Activated CD8-positive, alpha-beta memory T cell treated with anti-CD3 and anti-CD28 coated beads for 1 hour (primary cell): ENCODE results near the gene MXI1.
A peak's percentile ranks its signal among the peaks of the same experiment; 100 is the strongest.

ENCODE experiments used
- DNase-seq, 2 donors: peaks; one replicate each; pipeline ENCODE4 v3.0.0-alpha.2; 2020; ENCODE audit warnings: low read depth in 1 of 2; ENCODE audit errors: extremely low read depth in 1 of 2

MXI1 gene

DNA sequence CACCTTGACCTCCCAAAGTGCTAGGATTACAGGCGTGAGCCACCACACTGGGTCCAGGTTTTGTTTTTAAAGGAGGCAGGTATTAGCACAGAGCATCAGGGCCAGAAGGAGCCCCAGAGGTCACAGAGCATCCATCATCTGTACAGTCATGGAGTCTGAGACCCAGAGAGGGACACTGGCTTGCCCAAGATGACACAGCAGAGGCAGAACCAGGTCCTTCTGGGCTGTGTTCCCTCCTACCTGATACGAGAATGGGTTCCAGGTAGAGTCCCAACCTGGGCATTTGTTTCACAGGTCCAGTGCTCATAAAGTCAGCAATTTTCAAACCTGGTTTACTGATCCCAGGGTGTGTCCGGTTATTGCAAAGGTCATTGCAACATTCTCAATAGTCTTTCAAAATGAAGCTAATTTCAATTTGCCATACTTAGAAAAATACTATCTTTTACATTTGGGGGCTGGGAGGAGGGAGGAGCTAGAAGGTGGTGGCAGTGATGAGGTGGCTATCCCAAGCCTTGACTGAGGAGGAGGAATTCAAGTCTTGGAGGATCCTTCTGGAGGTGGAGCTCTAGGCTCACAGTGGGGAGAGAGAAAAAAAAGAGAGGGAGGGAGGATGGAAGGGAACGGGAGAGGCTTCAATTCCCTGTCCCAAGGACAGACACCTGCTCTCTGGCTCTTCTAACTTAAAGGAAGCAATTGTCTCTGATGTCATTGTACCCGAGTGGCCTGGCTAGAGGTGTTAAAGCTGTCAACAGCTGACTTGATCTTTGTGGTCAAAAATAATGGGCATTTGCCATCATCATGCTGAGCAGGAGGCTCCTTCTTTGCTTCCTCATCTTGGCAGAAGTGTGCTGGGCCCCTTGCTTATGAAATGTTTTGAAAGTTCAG, 8.1 kb downstream of the MXI1 start:
- DNase-seq: no peak

- no peak for DNase-seq
These were observed 8.8 kb downstream of the MXI1 start for GRCh38 chr10:110216240-110216639.

DNA sequence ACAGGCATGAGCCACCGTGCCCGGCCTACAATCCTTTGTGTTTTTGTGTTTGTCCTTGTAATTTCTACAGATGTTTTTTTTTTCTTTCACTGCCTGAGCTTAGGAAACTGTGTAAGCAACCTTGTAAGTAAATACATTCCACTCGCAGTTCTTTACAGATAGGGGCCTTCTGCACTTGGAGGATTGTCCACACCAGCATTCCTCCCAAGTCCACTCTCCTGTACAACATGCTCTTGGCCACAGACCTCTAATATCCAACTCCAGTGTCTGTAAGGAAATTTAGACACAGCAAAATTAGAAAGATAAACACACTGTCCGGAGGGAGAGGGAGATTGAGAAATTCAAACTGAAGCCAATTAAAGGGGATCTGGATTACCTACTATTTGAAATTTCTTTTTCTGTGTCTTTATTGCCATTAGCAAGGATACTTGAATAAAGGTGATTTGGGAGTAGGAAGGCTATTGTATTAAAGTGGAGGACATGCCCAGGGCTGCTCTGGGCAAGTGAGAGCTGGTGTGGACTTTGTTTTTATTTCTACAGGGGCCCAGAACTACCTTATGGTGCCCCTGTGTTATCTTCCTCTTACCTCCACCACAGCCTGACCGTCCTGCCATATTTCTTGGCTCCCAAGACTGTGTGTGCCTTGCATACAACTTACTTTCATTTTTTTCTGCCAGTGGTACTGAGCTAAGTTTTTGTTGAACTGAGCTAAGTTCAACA, 9.7 kb downstream of the MXI1 start:
- DNase-seq: no peak

GRCh38 chr10:110217662-110218008, 10.2 kb downstream of the MXI1 start:
- no peak for DNase-seq

- DNase-seq: no peak
These were observed 11.2 kb downstream of the MXI1 start for GRCh38 chr10:110218632-110219031.

DNA sequence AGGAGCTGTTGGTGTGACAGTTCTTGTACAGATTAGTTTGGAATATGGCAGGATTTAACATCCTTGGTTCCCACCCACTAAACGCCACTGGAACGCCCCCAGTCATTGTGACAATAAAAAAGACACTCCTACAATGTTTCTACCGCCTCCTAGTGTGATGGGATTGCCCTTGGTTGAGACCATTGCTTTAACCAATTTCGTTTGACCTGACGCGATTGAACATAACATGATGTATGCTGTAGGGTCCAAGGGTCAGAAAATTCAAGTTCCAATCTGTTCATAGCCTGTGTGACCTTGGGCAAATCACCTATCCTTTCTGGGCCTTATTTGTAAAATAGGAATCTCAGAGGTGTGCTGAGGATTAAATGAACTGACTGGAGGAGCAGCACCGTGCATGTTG, 12.5 kb downstream of the MXI1 start:
- DNase-seq: no peak

- DNase-seq: no peak
These were observed 13.0 kb downstream of the MXI1 start for GRCh38 chr10:110220398-110220797.

- DNase-seq: no peak
These were observed 13.8 kb downstream of the MXI1 start for GRCh38 chr10:110221044-110221720.

- peak; percentile 47 to 68 for DNase-seq
These were observed 14.4 kb downstream of the MXI1 start for GRCh38 chr10:110221721-110222261.

DNA sequence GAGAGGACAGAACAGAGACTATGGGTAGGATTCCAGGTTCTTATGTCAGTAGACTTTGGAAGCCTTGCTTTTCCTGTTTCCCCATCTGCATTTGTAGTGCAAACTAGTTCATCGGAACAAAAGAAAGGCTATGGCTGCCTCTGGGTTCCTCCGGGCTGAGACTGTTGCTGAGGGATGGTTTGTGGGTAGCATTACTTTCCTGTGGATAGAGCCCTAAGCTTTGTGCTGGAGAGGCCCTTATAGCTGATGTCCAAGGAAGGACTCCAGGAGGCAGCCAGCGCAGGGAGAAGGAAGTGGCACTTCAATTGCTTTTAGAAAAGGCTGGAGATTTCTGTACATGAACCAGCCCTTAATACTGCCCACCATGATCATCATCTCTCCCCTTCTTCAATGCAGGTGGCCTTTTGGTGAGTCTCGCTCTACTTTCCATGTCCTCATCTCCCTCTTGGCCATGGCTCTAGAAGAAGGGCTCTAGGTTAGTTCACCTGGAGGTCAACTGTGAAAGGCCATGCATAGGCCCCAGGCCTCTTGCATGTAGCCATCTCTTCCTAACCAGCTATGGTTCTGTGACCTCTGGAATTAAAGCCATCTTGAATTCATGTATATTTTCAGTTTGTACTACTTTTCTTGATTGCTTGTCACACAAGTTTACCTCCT, 15.4 kb downstream of the MXI1 start:
- DNase-seq: no peak

DNA sequence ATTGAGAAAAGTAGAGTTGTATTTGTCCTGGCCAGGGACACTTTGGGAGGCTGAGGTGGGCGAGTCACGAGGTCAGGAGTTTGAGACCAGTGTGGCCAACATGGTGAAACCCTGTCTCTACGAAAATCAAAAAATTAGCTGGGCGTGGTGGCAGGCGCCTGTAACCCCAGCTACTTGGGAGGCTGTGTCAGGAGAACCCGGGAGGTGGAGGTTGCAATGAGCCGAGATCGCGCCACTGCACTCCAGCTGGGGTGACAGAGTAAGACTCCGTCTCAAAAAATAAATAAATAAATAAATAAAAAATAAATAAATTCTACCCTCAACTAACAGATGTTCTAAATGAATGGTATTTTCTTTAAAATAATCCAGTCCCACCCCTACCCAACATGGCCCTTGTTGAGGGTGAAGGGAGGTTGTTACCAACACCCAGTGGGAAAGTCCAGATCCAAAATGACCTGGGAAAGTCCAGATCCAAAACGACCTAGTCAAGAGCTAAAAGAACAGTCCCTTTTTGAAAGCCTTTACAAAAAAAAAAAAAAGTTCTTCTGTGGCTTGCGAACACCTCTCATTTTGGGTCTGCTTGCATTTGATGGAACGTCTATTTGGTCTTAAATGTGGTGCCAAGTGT, 16.0 kb downstream of the MXI1 start:
- no peak for DNase-seq

GRCh38 chr10:110224992-110225391, 17.6 kb downstream of the MXI1 start:
- DNase-seq: no peak

DNA sequence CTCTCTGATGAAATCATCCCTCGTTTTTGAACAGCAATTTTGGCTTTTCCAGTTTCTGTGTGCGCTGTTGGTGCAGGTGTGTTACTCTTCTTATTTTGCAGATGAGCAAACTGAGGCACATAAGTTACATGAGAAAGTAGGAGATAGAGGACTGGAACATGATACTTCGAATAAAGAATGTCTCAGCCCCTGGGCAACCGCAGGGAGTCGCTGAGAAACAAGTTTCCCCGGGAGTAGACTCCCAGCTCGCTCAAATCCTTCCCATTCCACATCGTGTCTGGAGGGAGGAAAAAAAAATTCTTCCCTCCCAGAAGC, 18.0 kb downstream of the MXI1 start:
- DNase-seq: no peak

DNA sequence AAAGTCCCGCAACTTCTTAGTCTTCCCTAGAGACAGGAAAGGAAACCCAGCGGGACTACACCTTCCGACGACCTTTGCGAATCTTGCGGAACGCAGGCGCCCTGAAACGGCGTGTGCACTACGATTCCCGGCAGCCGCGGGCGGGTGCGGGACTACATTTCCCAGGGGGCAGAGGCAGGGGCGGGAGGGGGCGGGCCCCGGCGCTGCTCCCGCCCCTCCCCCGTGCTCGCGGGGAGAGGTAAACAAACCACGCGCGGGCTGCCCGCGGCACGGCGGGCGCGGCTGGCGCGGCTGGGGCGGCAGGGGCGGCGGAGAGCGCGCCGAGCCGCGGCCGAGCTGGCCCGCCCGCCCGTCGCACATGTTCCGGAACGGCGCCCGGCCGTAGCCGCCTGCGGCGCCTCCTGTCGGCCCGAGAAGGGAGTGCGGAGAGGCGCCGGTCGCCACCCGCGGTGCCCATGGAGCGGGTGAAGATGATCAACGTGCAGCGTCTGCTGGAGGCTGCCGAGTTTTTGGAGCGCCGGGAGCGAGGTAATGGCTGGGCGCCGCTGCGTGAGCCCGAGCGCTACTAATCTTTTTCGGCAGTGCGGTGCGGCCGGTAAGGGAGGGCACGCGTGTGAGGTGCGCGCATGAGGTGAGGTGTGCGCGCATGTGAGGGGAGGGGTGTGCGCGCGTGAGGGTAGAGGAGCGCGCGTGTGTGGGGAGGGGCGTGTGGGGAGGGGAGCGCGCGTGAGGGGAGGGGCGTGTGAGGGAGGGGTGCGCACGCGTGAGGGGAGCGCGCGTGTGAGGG, 18.5 kb downstream of the MXI1 start:
- peak; percentile 67 to 82 for DNase-seq

DNA sequence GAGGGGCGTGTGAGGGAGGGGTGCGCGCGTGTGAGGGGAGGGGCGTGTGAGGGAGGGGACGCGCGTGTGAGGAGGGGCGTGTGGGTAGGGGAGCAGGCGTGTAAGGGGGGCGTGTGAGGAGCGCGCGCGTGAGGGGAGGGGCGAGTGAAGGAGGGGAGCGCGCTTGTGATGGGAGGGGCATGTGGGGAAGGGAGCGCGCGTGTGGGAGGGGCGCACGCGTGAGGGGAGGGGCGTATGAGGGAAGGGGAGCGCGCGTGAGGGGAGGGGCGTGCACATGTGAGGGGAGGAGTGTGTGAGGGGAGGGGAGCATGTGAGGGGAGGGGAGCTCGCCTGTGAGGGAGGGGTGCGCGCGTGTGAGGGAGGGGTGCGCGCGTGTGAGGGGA, 19.1 kb downstream of the MXI1 start:
- peak; percentile 59 to 77 for DNase-seq

GRCh38 chr10:110226926-110227641, 19.7 kb downstream of the MXI1 start:
- DNase-seq: peak in 1 of 2 donors; percentile 57

DNA sequence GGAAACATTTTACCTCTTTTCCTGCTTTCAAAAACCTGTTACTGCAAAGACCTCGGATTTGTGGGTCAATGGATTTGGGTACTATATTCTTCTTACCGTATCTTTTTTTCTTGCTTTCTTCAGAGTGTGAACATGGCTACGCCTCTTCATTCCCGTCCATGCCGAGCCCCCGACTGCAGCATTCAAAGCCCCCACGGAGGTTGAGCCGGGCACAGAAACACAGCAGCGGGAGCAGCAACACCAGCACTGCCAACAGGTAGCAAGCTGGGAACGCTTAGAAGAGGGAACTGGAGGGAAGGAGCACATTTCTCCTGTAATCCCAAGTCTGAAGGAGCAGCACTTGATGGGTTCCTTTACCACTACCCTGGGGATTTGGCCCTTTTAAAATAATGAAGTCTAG, 20.7 kb downstream of the MXI1 start:
- no peak for DNase-seq

- DNase-seq: no peak
These were observed 21.8 kb downstream of the MXI1 start for GRCh38 chr10:110229155-110229554.

- DNase-seq: no peak
These were observed 26.4 kb downstream of the MXI1 start for GRCh38 chr10:110233846-110234245.
